Tibial artery (tissue), 4 donors: ENCODE measurements around the gene TMEM147.

Source experiments
- DNase-seq, 2 donors: peaks; one replicate each; pipeline ENCODE4 v3.0.0-alpha.2; 2019
- H3K27ac ChIP-seq, 2 donors: fragments of 200-600 bp; sonication (generic) in 1 of 2; 1 replicate in 1 of 2; 2 replicates in 1 of 2; pipeline ENCODE4 v1.5.1; 2018 to 2019; ENCODE audit warnings: mild to moderate bottlenecking in 1 of 2
- H3K27me3 ChIP-seq, 2 donors: fragments of 200-600 bp; sonication (generic) in 1 of 2; one replicate each; pipeline versions ENCODE4 v1.5.1 to v1.6.0; 2016 to 2019
- H3K36me3 ChIP-seq, 3 donors: fragments of 200-600 bp; sonication (generic) in 2 of 3; one replicate each; pipeline ENCODE4 v1.5.1; 2016 to 2019; ENCODE audit warnings: mild to moderate bottlenecking in 2 of 3
- H3K4me1 ChIP-seq, 4 donors: fragments of 200-600 bp; sonication (generic) in 2 of 4; 1 replicate in 3 of 4; 2 replicates in 1 of 4; pipeline ENCODE4 v1.5.1; 2016 to 2019
- H3K4me3 ChIP-seq, 2 donors: fragments of 200-600 bp; sonication (generic) in 1 of 2; 1 replicate in 1 of 2; 2 replicates in 1 of 2; pipeline ENCODE4 v1.5.1; 2018 to 2019; ENCODE audit warnings: mild to moderate bottlenecking in 2 of 2
- H3K9me3 ChIP-seq, 3 donors: fragments of 200-600 bp; sonication (generic) in 1 of 3; one replicate each; pipeline ENCODE4 v1.5.1; 2016 to 2019
- CTCF ChIP-seq, 2 experiments: fragments of 200-600 bp in 1 of 2; fragments of 450-650 bp in 1 of 2; IDR thresholded peaks; one replicate each; pipeline ENCODE4 v1.5.1; 2017 to 2019; ENCODE audit warnings: antibody characterized with exemption in 2 of 2, mild to moderate bottlenecking in 1 of 2, moderate library complexity in 1 of 2
- intact Hi-C: fragments of 100-400 bp; cut with DNase I; formaldehyde crosslinking; loops from one replicate; pipeline ENCODE4 v1.15.0; 2023; ENCODE audit warnings: low total_unique reads

TMEM147 gene

GRCh38 chr19:35543280-35544109 lies 1.9 kb upstream of the TMEM147 start:
- intact Hi-C loops = no loop called here
- Histone ChIP-seq H3K36me3 (peaks cover 0 to 8% (median 0%) of the 10 kb centered on the region in 3 donors), H3K27ac (no peak overlapping the region), H3K27me3 (no peaks in the 10 kb centered on the region), H3K4me1 (peaks cover 7 to 31% (median 20%) of the 10 kb centered on the region in 4 donors), H3K4me3 (no peak overlapping the region), H3K9me3 (no peaks in the 10 kb centered on the region)
- DNase-seq = no peak
- no peak for TF ChIP-seq CTCF (IDR thresholded peaks at IDR 0.05)

GRCh38 chr19:35544110-35544802 lies 1.2 kb upstream of the TMEM147 start:
- Histone ChIP-seq H3K4me3 (peak overlapping the region; percentile 79), H3K4me1 (peaks cover 7 to 32% (median 20%) of the 10 kb centered on the region in 4 donors), H3K9me3 (no peaks in the 10 kb centered on the region), H3K36me3 (peaks cover 0 to 8% (median 0%) of the 10 kb centered on the region in 3 donors), H3K27me3 (no peaks in the 10 kb centered on the region), H3K27ac (peak overlapping the region in 1 of 2 donors; percentile 89)
- intact Hi-C loops = no loop called here
- DNase-seq = no peak
- TF ChIP-seq CTCF (IDR thresholded peaks at IDR 0.05) = no peak

GRCh38 chr19:35545855-35546381 lies 492 bp downstream of the TMEM147 start:
- H3K4me1 ChIP-seq = peaks cover 7 to 32% (median 20%) of the 10 kb centered on the region in 4 donors
- H3K9me3 ChIP-seq = no peaks in the 10 kb centered on the region
- H3K27ac ChIP-seq = peak overlapping the region; percentile 87 to 89
- peaks cover 0 to 8% (median 6%) of the 10 kb centered on the region in 3 donors for H3K36me3 ChIP-seq
- peak overlapping the region; percentile 79 for H3K4me3 ChIP-seq
- no peak for DNase-seq
- intact Hi-C loops = loop anchor here (5.0 kb wide), 3 partner anchors 66 to 171 kb away; partner anchors contain the start of genes HAUS5, KMT2B and RBM42
- no peaks in the 10 kb centered on the region for H3K27me3 ChIP-seq
- no peak for TF ChIP-seq CTCF (IDR thresholded peaks at IDR 0.05)

GRCh38 chr19:35546532-35546931 lies 1.1 kb downstream of the TMEM147 start:
- TF ChIP-seq CTCF (IDR thresholded peaks at IDR 0.05) = no peak
- peaks cover 0 to 8% (median 6%) of the 10 kb centered on the region in 3 donors for H3K36me3 ChIP-seq
- no peaks in the 10 kb centered on the region for H3K27me3 ChIP-seq
- peaks cover 7 to 32% (median 20%) of the 10 kb centered on the region in 4 donors for H3K4me1 ChIP-seq
- H3K9me3 ChIP-seq = no peaks in the 10 kb centered on the region
- H3K27ac ChIP-seq = peak overlapping the region in 1 of 2 donors; percentile 87
- DNase-seq = no peak
- peak overlapping the region; percentile 79 for H3K4me3 ChIP-seq
- intact Hi-C loops = loop anchor here (5.0 kb wide), 3 partner anchors 66 to 171 kb away; partner anchors contain the start of genes HAUS5, KMT2B and RBM42

- DNase-seq = no peak
- Histone ChIP-seq H3K4me3 (no peak overlapping the region), H3K27me3 (no peaks in the 10 kb centered on the region), H3K36me3 (peaks cover 0 to 8% (median 6%) of the 10 kb centered on the region in 3 donors), H3K4me1 (peaks cover 7 to 30% (median 17%) of the 10 kb centered on the region in 4 donors), H3K9me3 (no peaks in the 10 kb centered on the region), H3K27ac (no peak overlapping the region)
- intact Hi-C loops = loop anchor here (5.0 kb wide), 3 partner anchors 63 to 168 kb away; partner anchors contain the start of genes HAUS5, KMT2B and RBM42
- TF ChIP-seq CTCF (IDR thresholded peaks at IDR 0.05) = peak; percentile 58 to 69
Observed at GRCh38 chr19:35549174-35549788, 3.9 kb downstream of the TMEM147 start.
